Measurements from ENCODE around the gene LGALS3BP.

GRCh38 chr17:79002796-79003593 is 23.3 kb upstream of the LGALS3BP start:
- TF ChIP-seq POLR2A (IDR thresholded peaks at IDR 0.05) (no peak), CTCF (IDR thresholded peaks at IDR 0.05) (no peak), EP300 (IDR thresholded peaks at IDR 0.05) (no peak)

All from tibial nerve (tissue), 4 donors.